Activated B cell treated with CpG ODN at 0.5 μM for 24 hours (primary cell): ENCODE measurements around the gene RABGAP1L. TPM values are rescaled to one million over a fixed set of nuclear protein-coding genes. Genes with fewer than 3 reads are reported as not detected.
"Not testable (repeated sequence)": the region's sequence is repeated elsewhere in the genome, so short reads cannot be mapped to it uniquely, and the experiment has no call there.

Experiments
- ATAC-seq: fragments of 200-7000 bp; cut with Tn5 transposase; one replicate; pipeline ENCODE4 v1.10.0; 2021; ENCODE audit warnings: low read depth, mild to moderate bottlenecking, moderate library complexity
- CTCF ChIA-PET: fragments of 350-600 bp; sonication (Branson Sonifier 250); formaldehyde crosslinking; loops from one replicate; lab custom pipeline; 2021; ENCODE audit warnings: antibody characterized with exemption; lab: Charles Lee
- POLR2A ChIA-PET: fragments of 350-600 bp; sonication (Branson Sonifier 250); formaldehyde crosslinking; loops from one replicate; lab custom pipeline; 2021; ENCODE audit warnings: antibody characterized with exemption; lab: Charles Lee
- DNase-seq: peaks from one replicate; pipeline ENCODE4 v3.0.0; 2022
- H3K27ac Mint-ChIP-seq: one replicate; pipeline ENCODE4 v1.8.0; 2020; ENCODE audit warnings: mixed read lengths
- H3K27me3 Mint-ChIP-seq: one replicate; pipeline ENCODE4 v1.8.0; 2021; ENCODE audit warnings: mixed read lengths
- H3K36me3 Mint-ChIP-seq: one replicate; pipeline ENCODE4 v1.8.0; 2021; ENCODE audit warnings: low read depth, mixed read lengths
- H3K4me1 Mint-ChIP-seq: one replicate; pipeline ENCODE4 v1.8.0; 2021; ENCODE audit warnings: mixed read lengths
- H3K4me3 Mint-ChIP-seq: one replicate; pipeline ENCODE4 v1.8.0; 2020; ENCODE audit warnings: mild to moderate bottlenecking, mixed read lengths
- H3K9me3 Mint-ChIP-seq: one replicate; pipeline ENCODE4 v1.8.0; 2020; ENCODE audit warnings: mixed read lengths
- CTCF ChIP-seq: fragments of 200-600 bp; IDR thresholded peaks from one replicate; pipeline ENCODE4 v1.8.0; 2022; ENCODE audit warnings: antibody characterized with exemption, mild to moderate bottlenecking
- intact Hi-C: fragments of 100-400 bp; cut with micrococcal nuclease; formaldehyde crosslinking; loops from one replicate; pipeline ENCODE4 v1.15.1; 2024
- total RNA-seq: library from RNA; stranded (reverse); gene quantifications from 2 replicates; pipeline ENCODE4 v1.2.3, GENCODE V29; 2022

RABGAP1L gene
- total RNA-seq, 1 donor from 2014 or later: 126 TPM

- no peak for DNase-seq
- POLR2A ChIA-PET: interaction anchor here (1.0 kb wide), 1 partner anchor 51 kb away, joined by 3 read pairs; no protein-coding TSS in a partner anchor
- CTCF ChIA-PET: interaction anchor here (0.8 kb wide), 1 partner anchor 40 kb away, joined by 3 read pairs; no protein-coding TSS in a partner anchor
- Mint-ChIP-seq H3K27me3 (no peaks in the 10 kb centered on the region), H3K36me3 (no peaks in the 10 kb centered on the region), H3K4me3 (no peak overlapping the region), H3K9me3 (no peaks in the 10 kb centered on the region), H3K27ac (no peak overlapping the region), H3K4me1 (peaks cover 11% of the 10 kb centered on the region)
- peak; percentile 68 for ATAC-seq
- peak; percentile 36 for TF ChIP-seq CTCF
- intact Hi-C loops: no loop called here
Observed at GRCh38 chr1:174114788-174115448, 44.4 kb upstream of the RABGAP1L start.

GRCh38 chr1:174116042-174116441 lies 43.3 kb upstream of the RABGAP1L start:
- CTCF ChIA-PET: no interaction called here

GRCh38 chr1:174118751-174119150 lies 40.6 kb upstream of the RABGAP1L start:
- no peak overlapping the region for H3K4me3 Mint-ChIP-seq
- intact Hi-C loops: no loop called here
- DNase-seq: no peak
- POLR2A ChIA-PET: no interaction called here
- H3K27me3 Mint-ChIP-seq: no peaks in the 10 kb centered on the region
- H3K36me3 Mint-ChIP-seq: no peaks in the 10 kb centered on the region
- no peak overlapping the region for H3K27ac Mint-ChIP-seq
- ATAC-seq: no peak
- CTCF ChIA-PET: no interaction called here
- TF ChIP-seq CTCF: no peak
- H3K4me1 Mint-ChIP-seq: peaks cover 4% of the 10 kb centered on the region
- H3K9me3 Mint-ChIP-seq: peaks cover 9% of the 10 kb centered on the region

More at GRCh38 chr1:174116042-174116441, 43.3 kb upstream of the RABGAP1L start:
- ATAC-seq (no peak), DNase-seq (no peak)
- H3K27me3 Mint-ChIP-seq: no peaks in the 10 kb centered on the region
- POLR2A ChIA-PET: no interaction called here
- no peak overlapping the region for H3K4me3 Mint-ChIP-seq
- H3K36me3 Mint-ChIP-seq: no peaks in the 10 kb centered on the region
- peaks cover 4% of the 10 kb centered on the region for H3K4me1 Mint-ChIP-seq
- no peak overlapping the region for H3K27ac Mint-ChIP-seq
- no peak for TF ChIP-seq CTCF
- H3K9me3 Mint-ChIP-seq: no peaks in the 10 kb centered on the region
- intact Hi-C loops: no loop called here

GRCh38 chr1:174122318-174122717 lies 37.0 kb upstream of the RABGAP1L start:
- H3K27me3 Mint-ChIP-seq, intact Hi-C loops, ATAC-seq, DNase-seq, POLR2A ChIA-PET, H3K27ac Mint-ChIP-seq, H3K4me1 Mint-ChIP-seq, H3K36me3 Mint-ChIP-seq, H3K4me3 Mint-ChIP-seq: not testable (repeated sequence)
- H3K9me3 Mint-ChIP-seq: peaks cover 22% of the 10 kb centered on the region
- CTCF ChIA-PET: interaction anchor here (0.6 kb wide), 2 partner anchors 62 to 97 kb away, joined by 3 read pairs; no protein-coding TSS in a partner anchor

GRCh38 chr1:174123843-174124242 lies 35.5 kb upstream of the RABGAP1L start:
- ATAC-seq (no peak), DNase-seq (no peak)
- peaks cover 22% of the 10 kb centered on the region for H3K9me3 Mint-ChIP-seq
- ChIA-PET CTCF (no interaction called here), POLR2A (no interaction called here)
- intact Hi-C loops: no loop called here
- peaks cover 24% of the 10 kb centered on the region for H3K4me1 Mint-ChIP-seq
- H3K27ac Mint-ChIP-seq: no peak overlapping the region
- no peak for TF ChIP-seq CTCF
- H3K36me3 Mint-ChIP-seq: peaks cover 3% of the 10 kb centered on the region
- H3K27me3 Mint-ChIP-seq: no peaks in the 10 kb centered on the region
- no peak overlapping the region for H3K4me3 Mint-ChIP-seq

- H3K27me3 Mint-ChIP-seq, H3K36me3 Mint-ChIP-seq, CTCF ChIA-PET, POLR2A ChIA-PET, DNase-seq, ATAC-seq, intact Hi-C loops: not testable (repeated sequence)
- H3K9me3 Mint-ChIP-seq: peaks cover 32% of the 10 kb centered on the region
- H3K4me1 Mint-ChIP-seq: peaks cover 25% of the 10 kb centered on the region
- H3K27ac Mint-ChIP-seq: peak overlapping the region; percentile 75
- peak overlapping the region; percentile 25 for H3K4me3 Mint-ChIP-seq
Observed at GRCh38 chr1:174127176-174127575, 32.1 kb upstream of the RABGAP1L start.
